SK-N-DZ (cell line): ENCODE measurements around the gene ZCWPW1. TPM values are rescaled to one million over a fixed set of nuclear protein-coding genes. Genes with fewer than 3 reads are reported as not detected.

Experiments
- DNase-seq: peaks from one replicate; pipeline ENCODE4 v3.0.0-alpha.2; 2015; ENCODE audit warnings: low spot score
- polyA plus RNA-seq, 2 experiments: library from polyadenylated mRNA; depleted of rRNA; stranded (reverse); fragments of >200 nt; gene quantifications; 2 replicates each; pipeline ENCODE4 v1.2.3, GENCODE V29; 2014

ZCWPW1 gene
- 0.52 and 3.6 TPM in 2 replicates for polyA plus RNA-seq (2014; cell fraction: cytosol; rRNA removed)
- 3.4 and 5.2 TPM in 2 replicates for polyA plus RNA-seq (2014; cell fraction: nucleus; rRNA removed)

- peak; percentile 97 for DNase-seq
Observed at GRCh38 chr7:100428199-100428966, at the start of gene ZCWPW1. Gene ZCWPW1, minus strand, starts transcription at chr7:100428703. Its CDS starts 8,054 bp downstream, at chr7:100420649.

GRCh38 chr7:100477871-100478267 is 49.4 kb upstream of the ZCWPW1 start:
- no peak for DNase-seq

- no peak for DNase-seq
Observed at GRCh38 chr7:100476903-100477870, 48.7 kb upstream of the ZCWPW1 start.

- no peak for DNase-seq
Observed at GRCh38 chr7:100476101-100476780, 47.7 kb upstream of the ZCWPW1 start.

- no peak for DNase-seq
Observed at GRCh38 chr7:100475549-100475948, 47.0 kb upstream of the ZCWPW1 start.

- no peak for DNase-seq
Observed at GRCh38 chr7:100472854-100473499, 44.5 kb upstream of the ZCWPW1 start.

GRCh38 chr7:100472121-100472851 is 43.8 kb upstream of the ZCWPW1 start:
- no peak for DNase-seq

GRCh38 chr7:100471021-100471420 is 42.5 kb upstream of the ZCWPW1 start:
- no peak for DNase-seq

GRCh38 chr7:100469227-100470044 is 40.9 kb upstream of the ZCWPW1 start:
- DNase-seq, result peak; percentile 76

- DNase-seq, result no peak
Observed at GRCh38 chr7:100467638-100468373, 39.3 kb upstream of the ZCWPW1 start.

GRCh38 chr7:100466653-100467605 is 38.4 kb upstream of the ZCWPW1 start:
- DNase-seq, result no peak

- DNase-seq, result peak; percentile 67
Observed at GRCh38 chr7:100465702-100466311, 37.3 kb upstream of the ZCWPW1 start.

- no peak for DNase-seq
Observed at GRCh38 chr7:100465299-100465698, 36.8 kb upstream of the ZCWPW1 start.

- no peak for DNase-seq
Observed at GRCh38 chr7:100464791-100465190, 36.3 kb upstream of the ZCWPW1 start.

GRCh38 chr7:100464210-100464660 is 35.7 kb upstream of the ZCWPW1 start, which contains the start of gene SPACDR:
Gene SPACDR, minus strand, starts transcription at chr7:100464260. Its CDS starts 235 bp downstream, at chr7:100464025.
- no peak for DNase-seq

- DNase-seq, result no peak
Observed at GRCh38 chr7:100457033-100457432, 28.5 kb upstream of the ZCWPW1 start.

GRCh38 chr7:100456562-100456961 is 28.1 kb upstream of the ZCWPW1 start:
- DNase-seq, result no peak
